Keratinocyte (primary cell): ENCODE measurements around the gene VCX2.

Experiments
- CTCF ChIP-seq, 3 experiments: IDR thresholded peaks in 1 of 3; conservative IDR thresholded peaks in 1 of 3; optimal IDR thresholded peaks in 1 of 3; 2 replicates in 2 of 3; 3 replicates in 1 of 3; pipeline versions ENCODE3 to v1.5.1; 2011; ENCODE audit warnings: low read length in 3 of 3, mild to moderate bottlenecking in 3 of 3, moderate library complexity in 2 of 3, control low read depth in 1 of 3, inconsistent platforms in 1 of 3; ENCODE audit not compliant: insufficient read depth in 2 of 3; ENCODE audit errors: extremely low read depth in 1 of 3
- EZH2 ChIP-seq: IDR thresholded peaks from one replicate; pipeline ENCODE4 v1.6.1; 2012; ENCODE audit warnings: inconsistent platforms, mild to moderate bottlenecking, low read length, moderate library complexity

DNA sequence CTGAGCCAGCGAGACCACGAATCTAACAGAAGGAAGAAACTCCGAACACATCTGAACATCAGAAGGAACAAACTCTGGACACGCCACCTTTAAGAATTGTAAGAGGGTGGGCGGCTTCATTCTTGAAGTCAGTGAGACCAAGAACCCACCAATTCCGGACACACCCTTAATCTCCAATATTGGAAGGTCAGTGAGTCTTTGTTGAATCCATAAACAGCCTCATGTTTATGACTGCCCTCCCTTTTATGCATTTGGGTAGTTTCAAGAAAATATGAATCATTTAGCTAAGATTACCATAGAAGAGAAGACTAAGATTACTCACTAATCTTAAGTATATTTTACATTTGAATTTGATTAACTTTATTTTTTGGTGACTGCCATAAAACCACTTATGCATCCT is 48.5 kb downstream of the VCX2 start:
- TF ChIP-seq CTCF (optimal IDR thresholded peaks at IDR 0.05 in 1 of 3, IDR thresholded peaks at IDR 0.05 in 1 of 3, conservative IDR thresholded peaks at IDR 0.05 in 1 of 3; ENCODE audit: extremely low read depth in 1 of 3, insufficient read depth in 2 of 3, low read length in 3 of 3), result no peak
- TF ChIP-seq EZH2, result no peak
